GM21390 (cell line): ENCODE measurements around the gene ATG13.
"Not testable (repeated sequence)": the region's sequence is repeated elsewhere in the genome, so short reads cannot be mapped to it uniquely, and the experiment has no call there.

ENCODE experiments used
- ATAC-seq: cut with Tn5 transposase; IDR thresholded peaks from one replicate; pipeline ENCODE4 v1.9.1; 2021; ENCODE audit not compliant: unreplicated experiment

Gene ATG13

GRCh38 chr11:46642627-46643335 lies 25.4 kb downstream of the ATG13 start:
- ATAC-seq = no peak

- ATAC-seq = no peak
Measured at GRCh38 chr11:46643531-46643930, 26.2 kb downstream of the ATG13 start.

- ATAC-seq = no peak
Measured at GRCh38 chr11:46643986-46644385, 26.6 kb downstream of the ATG13 start.

- ATAC-seq = no peak
Measured at GRCh38 chr11:46649180-46649738, 31.9 kb downstream of the ATG13 start.

GRCh38 chr11:46655631-46656030 lies 38.3 kb downstream of the ATG13 start:
- ATAC-seq = no peak

GRCh38 chr11:46657186-46657585 lies 39.8 kb downstream of the ATG13 start:
- no peak for ATAC-seq

- ATAC-seq = no peak
Measured at GRCh38 chr11:46658259-46658658, 40.9 kb downstream of the ATG13 start.

GRCh38 chr11:46659908-46660307 lies 42.6 kb downstream of the ATG13 start:
- ATAC-seq = no peak

GRCh38 chr11:46661836-46662235 lies 44.5 kb downstream of the ATG13 start:
- ATAC-seq = no peak

- ATAC-seq = no peak
Measured at GRCh38 chr11:46662366-46662765, 45.0 kb downstream of the ATG13 start.

- no peak for ATAC-seq
Measured at GRCh38 chr11:46663277-46663940, 46.1 kb downstream of the ATG13 start.

- ATAC-seq = no peak
Measured at GRCh38 chr11:46664612-46665011, 47.3 kb downstream of the ATG13 start.

- ATAC-seq = no peak
Measured at GRCh38 chr11:46665356-46665755, 48.0 kb downstream of the ATG13 start.

- no peak for ATAC-seq
Measured at GRCh38 chr11:46666516-46666915, 49.2 kb downstream of the ATG13 start.

- no peak for ATAC-seq
Measured at GRCh38 chr11:46667043-46667481, 49.7 kb downstream of the ATG13 start.

- ATAC-seq = no peak
Measured at GRCh38 chr11:46668480-46669085, 51.2 kb downstream of the ATG13 start.

GRCh38 chr11:46669711-46670139 lies 52.4 kb downstream of the ATG13 start:
- no peak for ATAC-seq

GRCh38 chr11:46670521-46670920 lies 53.2 kb downstream of the ATG13 start:
- not testable (repeated sequence) for ATAC-seq

GRCh38 chr11:46671958-46672315 lies 54.6 kb downstream of the ATG13 start:
- no peak for ATAC-seq

GRCh38 chr11:46672381-46672839 lies 55.1 kb downstream of the ATG13 start:
- no peak for ATAC-seq

GRCh38 chr11:46673713-46674462 lies 56.5 kb downstream of the ATG13 start:
- no peak for ATAC-seq
